ENCODE data around the gene WFDC11.

The WFDC11 gene

Small RNA genes lying within 50 kb of the gene (small RNA-seq; reads per million reads assigned to genes)
- gene MIR3617 (ENCODE audit: insufficient read depth) = 6.1 reads per million, percentile 76 among the genes with 10 or more reads in this experiment

All from mesendoderm (in vitro differentiated cells).